Endodermal cell (in vitro differentiated cells): ENCODE data around the gene FMO5. TPM values are rescaled to one million over a fixed set of nuclear protein-coding genes. Genes with fewer than 3 reads are reported as not detected.
A peak's percentile ranks its signal among the peaks of the same experiment; 100 is the strongest.

Source experiments
- DNase-seq: peaks from one replicate; pipeline ENCODE4 v3.0.0-alpha.2; 2017
- H3K27ac ChIP-seq: 2 replicates; pipeline ENCODE4 v1.5.1; 2013; ENCODE audit warnings: mild to moderate bottlenecking, low read depth, low read length, moderate library complexity
- H3K27me3 ChIP-seq: 2 replicates; pipeline ENCODE4 v1.6.1; 2013; ENCODE audit warnings: mild to moderate bottlenecking, low read length, moderate library complexity; ENCODE audit not compliant: insufficient read depth, control insufficient read depth, poor library complexity, severe bottlenecking
- H3K36me3 ChIP-seq: 2 replicates; pipeline ENCODE4 v1.7.0; 2013; ENCODE audit warnings: mild to moderate bottlenecking, low read length, moderate library complexity; ENCODE audit not compliant: control insufficient read depth, insufficient read depth
- H3K4me1 ChIP-seq: one replicate; pipeline ENCODE4 v1.7.0; 2013; ENCODE audit warnings: low read length; ENCODE audit not compliant: control insufficient read depth, insufficient read depth
- H3K4me3 ChIP-seq: 2 replicates; pipeline ENCODE4 v1.5.1; 2013; ENCODE audit warnings: mild to moderate bottlenecking, low read length, moderate library complexity
- H3K9ac ChIP-seq: 2 replicates; pipeline ENCODE4 v1.6.1; 2013; ENCODE audit warnings: mild to moderate bottlenecking, low read length, moderate library complexity; ENCODE audit not compliant: poor library complexity, severe bottlenecking; ENCODE audit errors: extremely low read depth
- H3K9me3 ChIP-seq: 2 replicates; pipeline ENCODE4 v1.6.1; 2013; ENCODE audit warnings: mild to moderate bottlenecking, low read length, moderate library complexity; ENCODE audit not compliant: control insufficient read depth
- H3K27ac Mint-ChIP-seq: 2 replicates; pipeline ENCODE4 v1.8.0; 2020; ENCODE audit warnings: mixed read lengths
- H3K27me3 Mint-ChIP-seq: 2 replicates; pipeline ENCODE4 v1.8.0; 2021; ENCODE audit warnings: mild to moderate bottlenecking, mixed read lengths; ENCODE audit not compliant: insufficient read depth
- H3K36me3 Mint-ChIP-seq: 2 replicates; pipeline ENCODE4 v1.8.0; 2020; ENCODE audit warnings: low read depth, mixed read lengths
- H3K4me1 Mint-ChIP-seq: 2 replicates; pipeline ENCODE4 v1.8.0; 2020; ENCODE audit warnings: mixed read lengths
- H3K4me3 Mint-ChIP-seq: 2 replicates; pipeline ENCODE4 v1.8.0; 2020; ENCODE audit warnings: mild to moderate bottlenecking, moderate library complexity, mixed read lengths
- H3K9me3 Mint-ChIP-seq: 2 replicates; pipeline ENCODE4 v1.8.0; 2020; ENCODE audit warnings: mild to moderate bottlenecking, mixed read lengths
- WGBS, 2 experiments: methylation state at CpG; one replicate each; pipeline versions ENCODE4 v1.1.5 to v1.1.7; 2013; ENCODE audit warnings: missing lambda C conversion rate in 2 of 2, mixed read lengths in 1 of 2; ENCODE audit not compliant: insufficient coverage in 1 of 2, insufficient read length in 1 of 2; 5-methylcytosine and 5-hydroxymethylcytosine counted together
- total RNA-seq, 2 donors: library from RNA; stranded (reverse); fragmentation: NEBNext Ultra II Directional in 1 of 2; extraction: Animal tissue kit (Norgen Biotek cat#: 25700) in 1 of 2; gene quantifications; 2 replicates in 1 of 2; 3 replicates in 1 of 2; pipeline ENCODE4 v1.2.1, GENCODE V29; 2021
- TF ChIP-seq, protein P1 (sequence below): fragments of 200-600 bp; sonication (generic); conservative IDR thresholded peaks from 2 replicates; pipeline ENCODE4 v1.5.0; 2021; ENCODE audit warnings: antibody characterized with exemption, mild to moderate bottlenecking

The FMO5 gene
- total RNA-seq, 2 donors from 2014 or later = 13.9 to 14.1 TPM

GRCh38 chr1:147223740-147224615 lies 1.2 kb downstream of the FMO5 start:
- H3K4me3 ChIP-seq = no peak overlapping the region
- 85% methylated on average over 8 to 14 of the region's 14 CpGs for WGBS, 2 experiments
- peaks cover 19% of the 10 kb centered on the region for H3K27me3 Mint-ChIP-seq
- no peaks in the 10 kb centered on the region for H3K9me3 ChIP-seq
- TF ChIP-seq, protein P1, sequence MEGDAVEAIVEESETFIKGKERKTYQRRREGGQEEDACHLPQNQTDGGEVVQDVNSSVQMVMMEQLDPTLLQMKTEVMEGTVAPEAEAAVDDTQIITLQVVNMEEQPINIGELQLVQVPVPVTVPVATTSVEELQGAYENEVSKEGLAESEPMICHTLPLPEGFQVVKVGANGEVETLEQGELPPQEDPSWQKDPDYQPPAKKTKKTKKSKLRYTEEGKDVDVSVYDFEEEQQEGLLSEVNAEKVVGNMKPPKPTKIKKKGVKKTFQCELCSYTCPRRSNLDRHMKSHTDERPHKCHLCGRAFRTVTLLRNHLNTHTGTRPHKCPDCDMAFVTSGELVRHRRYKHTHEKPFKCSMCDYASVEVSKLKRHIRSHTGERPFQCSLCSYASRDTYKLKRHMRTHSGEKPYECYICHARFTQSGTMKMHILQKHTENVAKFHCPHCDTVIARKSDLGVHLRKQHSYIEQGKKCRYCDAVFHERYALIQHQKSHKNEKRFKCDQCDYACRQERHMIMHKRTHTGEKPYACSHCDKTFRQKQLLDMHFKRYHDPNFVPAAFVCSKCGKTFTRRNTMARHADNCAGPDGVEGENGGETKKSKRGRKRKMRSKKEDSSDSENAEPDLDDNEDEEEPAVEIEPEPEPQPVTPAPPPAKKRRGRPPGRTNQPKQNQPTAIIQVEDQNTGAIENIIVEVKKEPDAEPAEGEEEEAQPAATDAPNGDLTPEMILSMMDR = no peak
- no peaks in the 10 kb centered on the region for H3K36me3 ChIP-seq
- no peaks in the 10 kb centered on the region for H3K27me3 ChIP-seq
- H3K27ac Mint-ChIP-seq = no peak overlapping the region
- no peak overlapping the region for H3K9ac ChIP-seq
- peaks cover 35% of the 10 kb centered on the region for H3K4me1 Mint-ChIP-seq
- H3K27ac ChIP-seq = no peak overlapping the region
- peak overlapping the region; percentile 59 for H3K4me3 Mint-ChIP-seq
- no peak for DNase-seq
- H3K36me3 Mint-ChIP-seq = no peaks in the 10 kb centered on the region
- H3K9me3 Mint-ChIP-seq = no peaks in the 10 kb centered on the region
- H3K4me1 ChIP-seq = peaks cover 3% of the 10 kb centered on the region

GRCh38 chr1:147218606-147219005 lies 6.5 kb downstream of the FMO5 start:
- no peak overlapping the region for H3K9ac ChIP-seq
- H3K36me3 ChIP-seq = no peaks in the 10 kb centered on the region
- DNase-seq = no peak
- Mint-ChIP-seq H3K27ac (no peak overlapping the region), H3K27me3 (peaks cover 6% of the 10 kb centered on the region), H3K4me1 (peaks cover 29% of the 10 kb centered on the region), H3K9me3 (no peaks in the 10 kb centered on the region), H3K36me3 (peaks cover 2% of the 10 kb centered on the region), H3K4me3 (no peak overlapping the region)
- peaks cover 8% of the 10 kb centered on the region for H3K4me1 ChIP-seq
- no peaks in the 10 kb centered on the region for H3K9me3 ChIP-seq
- 86 to 95% methylated on average over 2 of the region's 3 CpGs for WGBS, 2 experiments
- H3K27ac ChIP-seq = no peak overlapping the region
- no peaks in the 10 kb centered on the region for H3K27me3 ChIP-seq
- no peak overlapping the region for H3K4me3 ChIP-seq
- TF ChIP-seq, protein P1 = no peak

GRCh38 chr1:147217141-147217540 lies 8.0 kb downstream of the FMO5 start:
- peaks cover 36% of the 10 kb centered on the region for H3K4me1 Mint-ChIP-seq
- Histone ChIP-seq H3K27me3 (no peaks in the 10 kb centered on the region), H3K4me3 (no peak overlapping the region), H3K4me1 (peaks cover 15% of the 10 kb centered on the region), H3K9ac (no peak overlapping the region), H3K27ac (no peak overlapping the region), H3K9me3 (no peaks in the 10 kb centered on the region), H3K36me3 (no peaks in the 10 kb centered on the region)
- peaks cover 2% of the 10 kb centered on the region for H3K36me3 Mint-ChIP-seq
- H3K4me3 Mint-ChIP-seq = no peak overlapping the region
- TF ChIP-seq, protein P1 = no peak
- 97 to 100% methylated on average over 4 to 6 of the region's 7 CpGs for WGBS, 2 experiments
- H3K9me3 Mint-ChIP-seq = no peaks in the 10 kb centered on the region
- H3K27ac Mint-ChIP-seq = no peak overlapping the region
- no peak for DNase-seq
- H3K27me3 Mint-ChIP-seq = peaks cover 2% of the 10 kb centered on the region
